BLaER1 treated with 17β-estradiol and CSF1 and Interleukin-3, amounts not matched to agents 10 nM and 100 nM (cell line): ENCODE data around the gene USP5.

Experiments
- H3K27ac ChIP-seq, 11 experiments: shearing (Covaris generic); formaldehyde crosslinking; 2 replicates each; pipeline ENCODE4 v1.8.1; 2022
- H3K27me3 ChIP-seq, 11 experiments: shearing (Covaris generic); formaldehyde crosslinking; 2 replicates each; pipeline ENCODE4 v1.8.1; 2022
- H3K36me3 ChIP-seq, 11 experiments: shearing (Covaris generic); formaldehyde crosslinking; 2 replicates each; pipeline ENCODE4 v1.8.1; 2022
- H3K4me1 ChIP-seq, 10 experiments: shearing (Covaris generic); formaldehyde crosslinking; 2 replicates each; pipeline ENCODE4 v1.8.1; 2022
- H3K4me2 ChIP-seq, 11 experiments: shearing (Covaris generic); formaldehyde crosslinking; 2 replicates each; pipeline ENCODE4 v1.8.1; 2022
- H3K4me3 ChIP-seq, 10 experiments: shearing (Covaris generic); formaldehyde crosslinking; 2 replicates each; pipeline ENCODE4 v1.8.1; 2022
- H3K9ac ChIP-seq, 11 experiments: shearing (Covaris generic); formaldehyde crosslinking; 2 replicates each; pipeline ENCODE4 v1.8.1; 2022
- H3K9me3 ChIP-seq, 11 experiments: shearing (Covaris generic); formaldehyde crosslinking; replicated peaks in 1 of 11; 2 replicates each; pipeline ENCODE4 v1.8.1; 2022
- H4K20me1 ChIP-seq, 11 experiments: shearing (Covaris generic); formaldehyde crosslinking; 2 replicates each; pipeline ENCODE4 v1.8.1; 2022
- Cebpa-rat ChIP-seq, 11 experiments: shearing (Covaris generic); IDR thresholded peaks; 2 replicates each; pipeline ENCODE4 v1.8.1; 2022

Gene USP5

DNA sequence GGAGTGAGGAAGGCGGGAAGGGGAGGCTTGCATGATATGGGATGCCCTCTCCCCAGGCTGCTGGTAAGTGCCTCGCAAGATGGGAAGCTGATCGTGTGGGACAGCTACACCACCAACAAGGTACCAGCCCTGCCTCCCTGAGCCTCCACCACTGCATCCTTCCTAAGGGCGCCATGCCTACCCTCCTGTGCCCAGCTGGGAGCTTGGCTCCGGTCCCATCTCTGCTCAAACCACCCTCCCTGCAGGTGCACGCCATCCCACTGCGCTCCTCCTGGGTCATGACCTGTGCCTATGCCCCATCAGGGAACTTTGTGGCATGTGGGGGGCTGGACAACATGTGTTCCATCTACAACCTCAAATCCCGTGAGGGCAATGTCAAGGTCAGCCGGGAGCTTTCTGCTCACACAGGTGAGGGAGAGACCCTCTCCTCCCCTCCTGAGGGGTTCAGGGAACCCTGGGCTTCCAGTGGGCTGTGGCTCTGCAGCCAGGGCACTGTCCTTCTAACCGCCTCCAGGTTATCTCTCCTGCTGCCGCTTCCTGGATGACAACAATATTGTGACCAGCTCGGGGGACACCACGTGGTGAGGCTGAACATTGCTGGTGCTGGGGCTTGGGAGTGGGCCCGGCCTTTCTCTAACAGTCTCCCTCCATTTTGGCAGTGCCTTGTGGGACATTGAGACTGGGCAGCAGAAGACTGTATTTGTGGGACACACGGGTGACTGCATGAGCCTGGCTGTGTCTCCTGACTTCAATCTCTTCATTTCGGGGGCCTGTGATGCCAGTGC, 8.6 kb upstream of the USP5 start:
- Histone ChIP-seq H3K4me2 (no peak overlapping the region), H3K27ac (no peak overlapping the region), H3K36me3 (peaks cover 0 to 33% (median 25%) of the 10 kb centered on the region in 11 experiments; a peak in 15 of 22 replicates), H3K9ac (no peak overlapping the region), H4K20me1 (peaks cover 0 to 17% (median 0%) of the 10 kb centered on the region in 11 experiments; a peak in 6 of 22 replicates), H3K9me3 (no peaks in the 10 kb centered on the region), H3K4me1 (peaks cover 8 to 24% (median 13%) of the 10 kb centered on the region in 10 experiments; a peak in 16 of 20 replicates), H3K27me3 (peaks cover 0 to 13% (median 0%) of the 10 kb centered on the region in 11 experiments; a peak in 1 of 22 replicates), H3K4me3 (no peak overlapping the region)
- TF ChIP-seq Cebpa-rat (IDR thresholded peaks at IDR 0.05), result no peak

- Histone ChIP-seq H3K4me1 (peaks cover 15 to 31% (median 21%) of the 10 kb centered on the region in 10 experiments), H3K9me3 (no peaks in the 10 kb centered on the region), H3K27ac (no peak overlapping the region), H4K20me1 (peaks cover 0 to 17% (median 0%) of the 10 kb centered on the region in 11 experiments; a peak in 6 of 22 replicates), H3K27me3 (no peaks in the 10 kb centered on the region), H3K4me3 (no peak overlapping the region), H3K4me2 (no peak overlapping the region), H3K9ac (no peak overlapping the region), H3K36me3 (peaks cover 0 to 53% (median 44%) of the 10 kb centered on the region in 11 experiments; a peak in 18 of 22 replicates)
- no peak for TF ChIP-seq Cebpa-rat (IDR thresholded peaks at IDR 0.05)
Measured at GRCh38 chr12:6845395-6845794, 6.6 kb upstream of the USP5 start.

- H3K4me3 ChIP-seq, result no peak overlapping the region
- no peaks in the 10 kb centered on the region for H3K27me3 ChIP-seq
- peaks cover 21 to 37% (median 27%) of the 10 kb centered on the region in 10 experiments for H3K4me1 ChIP-seq
- H3K9ac ChIP-seq, result peak overlapping the region in 6 of 11 experiments; percentile 4 to 46 (median 30); a peak in 5 of 22 replicates
- no peak overlapping the region for H3K27ac ChIP-seq
- peaks cover 0 to 53% (median 44%) of the 10 kb centered on the region in 11 experiments; a peak in 18 of 22 replicates for H3K36me3 ChIP-seq
- H4K20me1 ChIP-seq, result peaks cover 0 to 17% (median 0%) of the 10 kb centered on the region in 11 experiments; a peak in 6 of 22 replicates
- TF ChIP-seq Cebpa-rat (IDR thresholded peaks at IDR 0.05), result no peak
- no peaks in the 10 kb centered on the region for H3K9me3 ChIP-seq
- peak overlapping the region in 5 of 11 experiments; percentile 12 to 53 (median 39); a peak in 8 of 22 replicates for H3K4me2 ChIP-seq
Measured at GRCh38 chr12:6846316-6846869, 5.6 kb upstream of the USP5 start.

DNA sequence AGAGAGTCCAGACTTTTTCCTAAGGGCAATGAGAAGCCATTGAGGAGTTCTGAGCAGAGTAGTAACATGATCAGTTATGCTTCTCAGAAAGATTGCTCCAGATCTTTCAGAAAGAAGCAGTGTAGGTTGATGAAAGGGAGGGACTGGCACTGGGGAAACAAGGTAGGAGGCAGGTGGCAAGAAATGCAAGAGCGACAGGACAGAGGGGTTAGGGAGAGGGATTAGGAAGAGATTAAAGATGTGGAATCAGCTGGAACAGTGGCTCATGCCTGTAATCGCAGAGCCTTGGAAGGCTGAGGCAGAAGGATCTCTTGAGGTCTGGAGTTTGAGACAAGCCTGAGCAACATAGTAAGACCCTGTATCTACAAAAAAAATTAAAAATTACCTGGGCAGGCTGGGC, 4.3 kb upstream of the USP5 start:
- H3K27me3 ChIP-seq, result no peaks in the 10 kb centered on the region
- H3K4me3 ChIP-seq, result no peak overlapping the region
- peaks cover 21 to 37% (median 27%) of the 10 kb centered on the region in 10 experiments for H3K4me1 ChIP-seq
- H3K27ac ChIP-seq, result no peak overlapping the region
- peaks cover 0 to 53% (median 44%) of the 10 kb centered on the region in 11 experiments; a peak in 18 of 22 replicates for H3K36me3 ChIP-seq
- H3K4me2 ChIP-seq, result no peak overlapping the region
- no peak for TF ChIP-seq Cebpa-rat (IDR thresholded peaks at IDR 0.05)
- H3K9me3 ChIP-seq, result no peaks in the 10 kb centered on the region
- H3K9ac ChIP-seq, result no peak overlapping the region; a peak in 1 of 22 replicates
- peaks cover 0 to 17% (median 0%) of the 10 kb centered on the region in 11 experiments; a peak in 6 of 22 replicates for H4K20me1 ChIP-seq

DNA sequence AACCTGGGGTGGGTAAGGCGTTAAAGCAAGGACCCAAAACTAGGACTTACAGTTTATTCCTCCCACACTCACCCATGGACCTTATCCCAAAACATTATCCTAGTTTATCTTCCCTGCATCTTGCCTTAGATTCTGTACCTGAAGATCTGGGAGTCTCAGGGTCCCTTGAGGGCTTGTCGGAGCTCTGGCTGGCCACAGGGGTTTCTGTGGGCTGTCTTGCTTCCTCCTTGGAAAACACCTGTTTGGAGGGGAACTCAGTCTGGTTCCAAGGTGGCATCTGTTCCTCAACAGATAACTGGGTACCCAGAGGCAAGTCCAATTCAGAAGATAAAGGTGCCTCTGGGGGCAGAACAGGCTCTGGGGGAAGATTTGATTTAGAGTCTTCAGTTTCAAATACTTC, 2.5 kb upstream of the USP5 start:
- H3K9me3 ChIP-seq, result no peaks in the 10 kb centered on the region
- peaks cover 0 to 24% (median 12%) of the 10 kb centered on the region in 11 experiments; a peak in 13 of 22 replicates for H4K20me1 ChIP-seq
- no peaks in the 10 kb centered on the region for H3K27me3 ChIP-seq
- H3K4me3 ChIP-seq, result peak overlapping the region in 7 of 10 experiments; percentile 3 to 77 (median 69); a peak in 10 of 20 replicates
- no peak for TF ChIP-seq Cebpa-rat (IDR thresholded peaks at IDR 0.05)
- peaks cover 0 to 61% (median 49%) of the 10 kb centered on the region in 11 experiments; a peak in 18 of 22 replicates for H3K36me3 ChIP-seq
- no peak overlapping the region for H3K27ac ChIP-seq
- H3K4me2 ChIP-seq, result peak overlapping the region; percentile 87 to 100 (median 99); a peak in 18 of 22 replicates
- H3K9ac ChIP-seq, result peak overlapping the region in 9 of 11 experiments; percentile 80 to 92 (median 85); a peak in 15 of 22 replicates
- peaks cover 35 to 52% (median 41%) of the 10 kb centered on the region in 10 experiments for H3K4me1 ChIP-seq

GRCh38 chr12:6849976-6850560, 1.9 kb upstream of the USP5 start:
- peaks cover under 1 to 66% (median 54%) of the 10 kb centered on the region in 11 experiments; a peak in 20 of 22 replicates for H3K36me3 ChIP-seq
- H3K4me3 ChIP-seq, result peak overlapping the region in 9 of 10 experiments; percentile 65 to 80 (median 71); a peak in 17 of 20 replicates
- TF ChIP-seq Cebpa-rat (IDR thresholded peaks at IDR 0.05), result no peak
- H3K27ac ChIP-seq, result peak overlapping the region in 9 of 11 experiments; percentile 78 to 91 (median 89); a peak in 10 of 22 replicates
- peak overlapping the region; percentile 87 to 100 (median 99) for H3K4me2 ChIP-seq
- H3K9me3 ChIP-seq, result no peaks in the 10 kb centered on the region
- peaks cover 0 to 30% (median 19%) of the 10 kb centered on the region in 11 experiments; a peak in 14 of 22 replicates for H4K20me1 ChIP-seq
- H3K27me3 ChIP-seq, result no peaks in the 10 kb centered on the region
- peaks cover 35 to 54% (median 43%) of the 10 kb centered on the region in 10 experiments for H3K4me1 ChIP-seq
- H3K9ac ChIP-seq, result peak overlapping the region in 10 of 11 experiments; percentile 76 to 92 (median 85); a peak in 20 of 22 replicates

DNA sequence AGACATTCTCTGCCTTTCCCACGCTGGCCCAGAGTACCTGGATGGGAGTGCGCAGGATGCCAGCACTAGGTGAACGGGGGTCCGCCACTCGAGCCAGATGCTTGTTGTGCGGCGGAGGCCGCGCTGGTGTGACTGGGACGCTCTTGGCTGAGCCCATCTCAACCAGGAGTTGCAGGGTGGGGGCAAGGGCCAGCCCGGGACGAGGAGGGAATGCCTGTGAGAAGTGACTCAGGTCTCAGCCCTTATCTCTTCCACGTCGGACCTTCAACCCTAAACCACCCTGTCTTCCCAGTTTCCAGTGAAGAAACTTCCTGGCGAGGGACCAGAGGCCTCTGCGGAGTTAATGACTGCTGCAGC, 1.2 kb upstream of the USP5 start:
- peak overlapping the region in 10 of 11 experiments; percentile 68 to 91 (median 87); a peak in 18 of 22 replicates for H3K27ac ChIP-seq
- peak overlapping the region; percentile 65 to 80 (median 70) for H3K4me3 ChIP-seq
- H3K4me1 ChIP-seq, result peaks cover 35 to 54% (median 43%) of the 10 kb centered on the region in 10 experiments
- peaks cover 0 to 37% (median 22%) of the 10 kb centered on the region in 11 experiments; a peak in 14 of 22 replicates for H4K20me1 ChIP-seq
- H3K4me2 ChIP-seq, result peak overlapping the region; percentile 87 to 100 (median 99)
- H3K27me3 ChIP-seq, result no peaks in the 10 kb centered on the region
- H3K36me3 ChIP-seq, result peaks cover 8 to 67% (median 56%) of the 10 kb centered on the region in 11 experiments; a peak in 21 of 22 replicates
- H3K9me3 ChIP-seq, result no peaks in the 10 kb centered on the region
- TF ChIP-seq Cebpa-rat (IDR thresholded peaks at IDR 0.05), result no peak
- H3K9ac ChIP-seq, result peak overlapping the region; percentile 33 to 92 (median 85); a peak in 21 of 22 replicates

GRCh38 chr12:6851153-6851920, 613 bp upstream of the USP5 start, which contains the start of gene CDCA3:
Gene CDCA3, minus strand, starts transcription at chr12:6851286. Its CDS starts 334 bp downstream, at chr12:6850952.
- Histone ChIP-seq H3K9me3 (no peaks in the 10 kb centered on the region), H3K9ac (peak within 1 kb of the TSS; percentile 76 to 92 (median 85)), H3K4me1 (peaks cover 35 to 53% (median 40%) of the 10 kb centered on the region in 10 experiments), H3K36me3 (peaks cover 13 to 68% (median 57%) of the 10 kb centered on the region in 11 experiments), H3K4me3 (peak within 1 kb of the TSS; percentile 65 to 80 (median 70)), H3K4me2 (peak within 1 kb of the TSS; percentile 87 to 100 (median 99)), H4K20me1 (peaks cover 0 to 43% (median 20%) of the 10 kb centered on the region in 11 experiments; a peak in 14 of 22 replicates), H3K27ac (peak within 1 kb of the TSS; percentile 57 to 91 (median 85); a peak in 21 of 22 replicates), H3K27me3 (no peaks in the 10 kb centered on the region)
- no peak for TF ChIP-seq Cebpa-rat (IDR thresholded peaks at IDR 0.05)
